ENCODE data around the gene PRKCSH.
"Not testable (repeated sequence)": the region's sequence is repeated elsewhere in the genome, so short reads cannot be mapped to it uniquely, and the experiment has no call there.

Gene PRKCSH

DNA sequence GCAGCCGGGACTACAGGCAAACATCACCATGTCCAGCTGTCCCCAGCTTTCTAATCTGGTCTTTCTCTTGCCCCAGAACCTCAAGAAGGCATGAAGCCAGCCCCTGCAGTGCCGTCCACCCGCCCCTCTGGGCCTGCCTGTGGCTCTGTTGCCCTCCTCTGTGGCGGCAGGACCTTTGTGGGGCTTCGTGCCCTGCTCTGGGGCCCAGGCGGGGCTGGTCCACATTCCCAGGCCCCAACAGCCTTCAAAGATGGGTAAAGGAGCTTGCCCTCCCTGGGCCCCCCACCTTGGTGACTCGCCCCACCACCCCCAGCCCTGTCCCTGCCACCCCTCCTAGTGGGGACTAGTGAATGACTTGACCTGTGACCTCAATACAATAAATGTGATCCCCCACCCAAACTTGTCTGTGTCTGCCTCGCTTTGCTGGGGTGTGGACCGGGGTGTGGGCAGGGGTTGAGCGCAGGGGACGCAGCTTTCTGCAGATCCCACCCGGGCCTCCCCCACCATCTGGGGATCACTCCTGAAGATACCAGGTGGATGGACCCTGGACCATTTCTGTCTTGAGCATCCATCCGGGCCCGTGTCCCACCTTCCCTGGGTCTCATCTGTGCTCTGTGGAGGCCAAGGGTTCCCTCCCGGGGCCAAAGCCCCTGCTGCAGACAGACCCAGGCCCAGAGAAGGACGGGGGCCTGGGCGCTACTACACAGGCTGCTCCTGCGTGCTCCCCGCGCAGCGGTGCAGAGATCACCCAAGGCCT, 15.3 kb downstream of the PRKCSH start:
- DNase-seq (ENCODE audit: low spot score): no peak

DNA sequence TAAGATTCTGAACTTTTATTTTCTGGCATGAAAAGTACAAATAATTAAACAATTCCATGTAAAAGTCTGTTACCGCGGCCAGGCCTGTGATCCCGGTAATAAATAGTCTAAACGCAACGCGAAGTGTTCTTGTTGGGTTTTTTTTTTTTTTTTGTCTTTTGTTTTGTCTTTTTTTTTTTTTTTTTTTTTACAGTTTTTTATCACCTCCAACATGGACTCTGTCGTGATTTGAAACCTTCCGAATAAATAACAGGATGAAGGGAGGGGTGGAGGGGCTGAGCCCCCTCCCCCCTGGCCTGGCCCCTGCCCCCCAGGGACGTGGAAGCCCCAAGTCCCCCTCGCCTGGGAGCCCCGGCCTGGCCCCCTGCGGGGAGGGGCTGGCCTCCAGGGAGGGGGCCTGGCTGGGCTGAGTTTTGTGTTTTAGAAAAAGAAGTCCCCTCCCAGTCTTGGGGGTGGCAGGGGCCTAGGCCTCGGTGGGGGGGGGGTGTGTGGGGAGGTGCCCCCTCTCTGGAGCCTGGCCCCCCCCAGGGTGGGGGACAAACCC, 16.0 kb downstream of the PRKCSH start:
- no peak for DNase-seq (ENCODE audit: low spot score)

DNA sequence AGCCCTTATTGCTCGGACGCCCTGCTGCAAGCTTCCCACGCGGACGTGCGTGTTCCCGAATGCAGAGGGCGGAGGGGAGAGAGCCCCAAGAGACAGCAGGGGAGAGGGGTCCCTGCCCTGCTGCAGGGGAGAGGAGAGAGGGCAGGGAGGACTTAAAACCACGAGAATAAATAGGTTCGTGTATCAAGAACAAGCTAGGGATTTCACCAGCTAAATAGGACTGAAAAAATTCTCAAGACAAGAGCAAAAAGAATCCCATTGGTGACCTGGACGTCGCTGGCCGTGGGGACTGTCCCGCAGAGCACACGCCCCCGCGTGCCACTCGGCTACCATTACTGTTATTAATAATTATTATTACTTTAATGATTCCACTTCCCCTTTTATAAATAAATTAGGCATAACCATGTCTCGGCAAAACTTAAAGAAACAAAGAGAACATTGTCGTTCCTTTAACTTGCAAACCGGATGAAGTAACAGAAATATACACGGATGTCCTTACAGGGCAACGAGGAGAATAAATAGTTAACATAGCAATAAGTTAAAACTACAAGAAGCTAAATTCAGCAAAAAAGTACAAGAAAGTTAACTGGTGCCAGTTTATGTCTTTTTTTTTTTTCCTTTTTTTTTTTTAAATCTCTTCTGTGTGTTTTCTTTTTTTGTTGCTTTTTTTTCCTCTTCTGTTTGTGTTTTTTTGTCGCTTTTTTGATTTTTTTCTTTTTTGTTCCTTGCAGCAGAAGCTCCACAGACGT, 16.6 kb downstream of the PRKCSH start:
- no peak for DNase-seq (ENCODE audit: low spot score)

DNA sequence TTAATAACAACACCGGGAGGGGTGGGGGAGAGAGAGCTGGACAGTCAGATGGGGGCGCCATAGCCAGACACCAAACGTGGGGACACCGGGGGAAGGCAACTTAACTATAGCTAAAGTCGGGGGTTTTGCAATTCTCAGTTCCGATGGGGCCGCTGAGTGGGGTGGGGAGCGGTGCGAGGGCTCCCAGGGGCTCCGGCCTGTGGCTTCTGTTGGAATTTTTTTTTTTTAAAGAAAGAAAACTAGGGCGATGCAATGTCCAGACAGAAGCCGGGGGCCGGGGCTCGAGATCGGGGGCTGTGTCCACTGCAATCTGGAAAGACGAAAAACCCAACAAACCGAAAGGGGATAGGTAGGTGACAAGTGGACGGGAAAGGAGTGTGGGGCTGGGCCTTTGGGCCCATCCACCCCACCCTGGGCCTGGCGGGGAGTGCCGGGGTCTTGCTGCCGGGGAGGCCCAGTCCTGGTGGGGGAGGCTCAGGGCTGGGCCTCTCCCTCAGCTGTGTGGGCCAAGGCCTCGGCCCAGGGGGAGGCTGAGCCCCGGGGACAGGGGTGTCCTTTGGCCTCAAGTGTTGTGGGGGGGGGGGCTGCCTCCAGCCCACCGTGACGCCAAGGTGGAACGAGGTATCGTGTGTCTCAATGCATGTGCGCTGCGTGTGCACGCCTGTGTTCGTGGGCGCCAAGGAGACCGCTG, 17.3 kb downstream of the PRKCSH start:
- no peak for DNase-seq (ENCODE audit: low spot score)

DNA sequence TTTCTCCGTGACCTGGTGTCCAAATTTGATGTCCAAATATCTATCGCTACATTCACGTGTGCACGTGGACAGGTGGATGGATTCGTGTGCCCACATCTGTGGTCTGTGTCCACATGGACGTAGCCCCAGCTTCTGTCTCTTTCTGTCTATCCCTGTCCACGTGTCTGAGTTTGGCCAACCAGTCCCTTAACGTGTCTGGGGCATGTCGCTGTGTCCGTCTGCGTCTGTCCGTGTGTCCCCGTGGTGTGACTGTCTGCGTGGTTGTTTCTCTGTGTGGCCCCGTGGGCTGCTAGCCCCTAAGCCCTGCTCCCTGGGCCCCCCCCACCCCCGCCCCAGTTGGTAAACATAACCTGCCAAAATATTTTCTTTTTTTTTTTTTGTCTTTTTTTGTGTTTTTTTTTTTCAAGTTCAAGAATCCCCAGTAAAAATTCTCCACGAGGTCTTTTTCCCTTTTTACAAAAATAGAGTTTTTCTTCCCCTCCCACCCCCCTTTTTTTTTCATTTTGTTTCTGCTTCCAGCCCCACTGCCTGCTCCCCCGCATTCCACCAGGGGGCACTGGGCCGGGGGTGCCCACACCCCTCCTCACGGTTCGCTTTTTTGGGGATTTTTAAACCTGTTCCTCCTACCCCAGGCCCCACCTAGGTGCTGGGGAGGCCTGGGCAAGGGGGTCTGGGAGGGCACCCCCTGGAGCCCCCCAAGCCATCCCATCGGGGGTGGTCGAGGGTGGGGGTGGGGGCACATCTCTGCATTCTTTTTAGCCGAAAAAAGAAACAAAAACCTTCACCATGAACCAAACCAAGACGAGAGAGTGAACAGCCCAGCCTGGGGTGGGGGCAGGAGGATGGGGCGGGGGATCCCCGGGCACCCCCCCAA, 18.3 kb downstream of the PRKCSH start:
- DNase-seq (ENCODE audit: low spot score): no peak

DNA sequence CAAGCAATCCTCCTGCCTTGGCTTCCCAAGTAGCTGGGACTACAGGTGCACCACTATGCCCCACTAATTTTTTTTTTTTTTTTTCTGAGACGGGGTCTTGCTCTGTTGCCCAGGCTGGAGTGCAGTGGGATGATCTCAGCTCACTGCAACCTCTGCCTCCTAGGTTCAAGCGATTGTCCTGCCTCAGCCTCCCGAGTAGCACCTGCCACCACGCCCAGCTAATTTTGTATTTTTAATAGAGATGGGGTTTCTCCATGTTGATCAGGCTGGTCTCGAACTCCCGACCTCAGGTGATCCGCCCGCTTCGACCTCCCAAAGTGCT, 19.8 kb downstream of the PRKCSH start:
- not testable (repeated sequence) for DNase-seq (ENCODE audit: low spot score)

DNA sequence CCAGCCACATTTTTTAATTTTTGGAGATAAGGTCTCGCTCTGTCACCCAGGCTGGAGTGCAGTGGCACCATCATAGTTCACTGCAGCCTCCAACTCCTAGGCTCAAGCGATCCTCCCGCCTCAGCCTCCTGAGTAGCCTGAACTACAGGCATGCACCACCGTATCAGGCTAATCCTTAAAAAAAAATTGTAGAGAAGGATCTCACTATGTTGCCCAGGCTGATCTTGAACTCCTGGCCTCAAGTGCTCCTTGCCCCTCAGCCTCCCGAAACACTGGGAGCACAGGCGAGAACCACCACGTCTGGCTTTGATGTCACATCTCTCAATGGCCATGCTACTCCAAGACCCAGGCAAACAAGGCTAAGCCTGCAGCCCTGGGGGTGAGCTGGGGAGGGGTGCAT, 21.2 kb downstream of the PRKCSH start:
- DNase-seq (ENCODE audit: low spot score): no peak

DNA sequence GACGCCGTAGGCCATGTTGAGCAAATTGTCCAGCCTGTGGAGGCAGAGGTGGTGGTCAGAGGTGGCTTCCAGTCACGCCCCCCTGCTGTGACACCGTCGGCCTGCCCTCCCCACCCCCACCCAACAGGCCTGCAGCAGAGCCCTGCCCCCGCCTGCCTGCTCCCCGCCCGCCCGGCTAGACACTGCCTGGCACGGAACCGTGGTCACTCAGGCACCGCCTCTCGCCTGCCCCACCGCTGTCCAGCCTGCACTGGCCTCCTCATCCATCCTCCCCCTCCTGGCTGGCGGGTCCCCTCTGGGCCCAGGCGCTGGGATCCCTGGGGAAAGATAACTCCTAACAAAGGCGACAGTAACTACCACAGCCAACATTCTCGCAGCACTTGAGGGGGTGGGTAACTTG, 21.7 kb downstream of the PRKCSH start:
- DNase-seq (ENCODE audit: low spot score): peak; percentile 65

DNA sequence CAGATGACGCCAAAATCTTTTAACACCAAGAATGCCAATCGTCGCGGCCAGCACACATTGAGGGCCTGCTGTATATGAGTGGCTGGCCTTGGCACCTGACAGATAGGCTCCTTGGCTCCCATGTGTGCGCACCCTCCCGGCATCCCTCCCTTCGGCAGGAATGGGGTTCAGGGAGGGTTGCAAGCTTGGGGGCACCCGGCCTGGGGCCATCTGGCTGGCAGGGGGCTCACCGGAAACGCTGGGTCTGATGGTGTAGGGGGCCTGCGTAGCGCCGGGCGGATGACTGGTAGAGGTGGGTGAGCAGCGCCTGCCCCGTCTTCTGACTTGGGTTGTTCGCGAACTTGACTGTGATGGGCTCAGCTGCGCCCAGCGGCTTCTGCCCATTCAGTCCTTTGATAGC, 22.4 kb downstream of the PRKCSH start:
- DNase-seq (ENCODE audit: low spot score): no peak

DNA sequence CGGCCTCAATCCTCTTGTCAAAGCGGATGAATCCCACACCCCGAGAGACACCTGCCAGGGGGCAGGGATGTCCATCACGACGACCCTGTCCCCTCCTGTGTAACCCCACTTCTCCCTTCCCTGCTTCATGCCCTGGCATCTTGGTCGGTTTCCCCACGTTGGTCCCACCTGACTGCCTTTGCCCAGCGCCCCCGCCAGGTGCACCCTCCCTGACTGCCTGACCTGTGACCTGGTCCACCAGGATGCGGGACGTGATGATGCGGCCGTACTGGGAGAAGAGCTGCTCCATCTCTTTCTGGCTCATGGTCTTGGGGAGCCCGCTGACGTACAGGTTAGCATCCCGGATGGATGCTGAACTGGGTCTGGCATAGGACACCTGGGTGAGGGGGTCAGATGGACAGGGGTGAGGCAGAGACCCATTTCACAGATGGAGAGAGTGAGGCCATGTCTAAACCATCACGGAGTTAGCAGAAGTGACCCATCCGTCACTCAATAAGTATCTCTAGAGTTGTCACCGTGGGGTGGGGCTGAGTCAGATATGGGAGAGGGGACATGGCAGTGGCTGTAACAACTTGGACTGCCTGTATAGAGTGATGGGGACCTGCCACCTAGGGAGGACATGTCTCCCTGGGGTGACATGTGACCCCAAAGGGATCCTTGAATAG, 22.9 kb downstream of the PRKCSH start:
- DNase-seq (ENCODE audit: low spot score): no peak

DNA sequence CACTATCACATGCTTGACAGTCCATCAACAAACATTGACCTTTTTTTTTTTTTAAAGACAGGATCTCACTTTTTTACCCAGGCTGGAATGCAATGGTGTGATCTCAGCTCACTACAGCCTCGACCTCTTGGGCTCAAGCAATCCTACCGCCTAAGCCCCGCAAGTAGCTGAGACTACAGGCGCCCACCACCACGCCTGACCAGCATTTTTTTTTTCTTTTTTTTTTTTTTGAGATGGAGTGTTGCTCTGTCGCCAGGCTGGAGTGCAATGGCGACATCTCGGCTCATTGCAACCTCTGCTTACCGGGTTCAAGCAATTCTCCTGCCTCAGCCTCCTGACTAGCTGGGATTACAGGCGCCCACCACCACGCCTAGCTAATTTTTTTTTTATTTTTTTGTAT, 23.5 kb downstream of the PRKCSH start:
- not testable (repeated sequence) for DNase-seq (ENCODE audit: low spot score)

DNA sequence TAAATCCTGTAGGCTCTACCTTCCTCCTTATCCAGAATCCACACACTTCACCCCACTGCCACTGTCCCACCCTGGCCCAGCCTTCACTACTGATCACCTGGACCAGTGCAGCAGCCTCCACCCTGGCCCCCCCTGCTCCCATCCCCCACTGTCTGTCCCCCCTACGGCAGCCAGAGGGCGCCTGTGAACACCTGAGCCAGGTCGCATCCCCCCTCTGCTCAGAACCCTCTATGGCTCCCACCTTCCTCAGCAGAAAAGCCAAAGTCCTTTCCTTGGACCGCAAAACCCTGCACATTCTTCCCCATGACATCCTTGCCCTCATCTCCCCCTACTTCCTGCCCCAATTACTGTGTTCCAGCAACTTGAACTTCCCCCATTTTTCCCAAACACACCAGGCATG, 24.8 kb downstream of the PRKCSH start:
- DNase-seq (ENCODE audit: low spot score): no peak

DNA sequence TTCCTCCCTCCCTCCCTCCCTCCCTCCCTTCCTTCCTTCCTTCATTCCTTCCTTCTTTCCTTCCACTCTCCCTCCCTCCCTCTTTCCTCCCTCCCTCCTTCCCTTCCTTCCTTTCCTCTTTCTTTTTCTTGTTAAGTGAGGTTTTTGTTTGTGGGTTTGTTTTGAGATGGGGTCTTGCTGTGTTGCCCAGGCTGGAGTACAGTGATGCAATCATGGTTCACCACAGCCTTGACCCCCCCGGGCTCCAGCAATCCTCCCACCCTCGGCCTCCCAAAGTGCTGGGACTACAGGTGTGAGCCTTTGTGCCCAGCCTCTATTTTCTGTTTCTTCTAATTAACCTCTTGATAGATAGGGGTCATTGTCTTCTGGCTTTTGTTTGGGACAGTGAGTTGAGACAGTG, 26.0 kb downstream of the PRKCSH start:
- DNase-seq (ENCODE audit: low spot score): no peak

DNA sequence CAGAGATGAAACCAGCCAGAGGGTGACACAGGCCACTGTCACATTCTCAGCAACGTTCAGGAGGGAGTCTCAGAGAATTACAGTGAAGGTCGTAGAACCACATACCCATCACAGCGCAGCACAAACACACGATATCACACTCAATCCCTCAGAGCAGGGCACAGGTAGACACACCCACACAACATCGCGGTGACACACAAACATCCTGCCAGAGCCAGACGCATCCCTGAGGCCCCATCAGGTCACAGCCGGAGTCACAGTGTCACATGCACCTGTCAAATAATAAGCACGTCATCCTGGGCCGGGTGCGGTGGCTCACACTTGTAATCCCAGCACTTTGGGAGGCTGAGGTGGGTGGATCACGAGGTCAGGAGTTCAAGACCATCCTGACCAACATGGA, 28.0 kb downstream of the PRKCSH start:
- no peak for DNase-seq (ENCODE audit: low spot score)

DNA sequence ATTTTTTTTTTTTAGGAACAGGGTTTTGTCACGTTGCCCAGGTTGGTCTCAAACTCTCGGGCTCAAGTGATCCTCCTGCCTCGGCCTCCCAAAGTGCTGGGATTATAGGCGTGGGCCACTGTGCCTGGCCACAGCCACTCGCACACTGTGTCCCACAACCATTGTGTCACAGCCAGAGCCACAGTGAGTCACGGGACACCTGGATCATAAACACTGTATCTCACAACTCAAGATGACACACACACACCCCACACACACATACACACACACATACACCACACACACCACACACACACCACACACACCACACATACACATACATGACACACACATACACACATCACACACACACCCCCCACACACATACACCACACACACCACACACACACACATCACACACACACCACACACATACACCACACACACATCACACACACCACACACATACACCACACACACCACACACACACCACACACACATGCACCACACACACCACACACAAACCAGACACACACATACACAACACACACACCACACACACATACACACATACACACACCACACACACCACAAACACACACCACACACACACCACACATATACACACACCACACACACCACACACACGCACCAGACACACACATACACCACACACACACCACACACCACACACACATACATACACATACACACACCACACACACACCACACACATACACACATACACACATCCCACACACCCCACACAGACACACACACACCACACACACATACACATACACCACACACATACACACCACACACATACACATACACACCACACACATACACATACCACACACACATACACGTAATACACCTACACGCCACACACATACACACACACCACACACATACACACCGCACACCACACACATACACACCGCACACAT, 29.2 kb downstream of the PRKCSH start:
- no peak for DNase-seq (ENCODE audit: low spot score)

DNA sequence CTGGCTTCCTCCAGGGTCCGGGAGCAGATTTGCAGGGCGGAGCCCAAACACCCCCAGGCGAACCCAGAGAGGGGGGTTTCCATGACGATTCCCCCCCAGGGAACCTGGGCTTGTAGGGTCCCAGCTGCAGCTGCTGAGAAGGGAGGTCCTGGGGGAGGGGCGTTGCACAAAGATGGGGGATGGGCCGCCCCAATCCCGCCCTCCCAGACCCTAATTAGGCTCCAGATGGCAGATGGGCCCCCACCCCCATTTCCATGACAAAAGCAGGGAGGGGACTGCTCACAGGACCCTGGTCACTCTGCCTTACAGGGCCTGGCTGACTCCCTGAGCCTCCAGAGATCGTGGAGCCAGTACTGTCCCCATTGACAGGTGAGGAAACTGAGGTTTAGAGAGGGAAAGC, 30.2 kb downstream of the PRKCSH start:
- DNase-seq (ENCODE audit: low spot score): no peak

DNA sequence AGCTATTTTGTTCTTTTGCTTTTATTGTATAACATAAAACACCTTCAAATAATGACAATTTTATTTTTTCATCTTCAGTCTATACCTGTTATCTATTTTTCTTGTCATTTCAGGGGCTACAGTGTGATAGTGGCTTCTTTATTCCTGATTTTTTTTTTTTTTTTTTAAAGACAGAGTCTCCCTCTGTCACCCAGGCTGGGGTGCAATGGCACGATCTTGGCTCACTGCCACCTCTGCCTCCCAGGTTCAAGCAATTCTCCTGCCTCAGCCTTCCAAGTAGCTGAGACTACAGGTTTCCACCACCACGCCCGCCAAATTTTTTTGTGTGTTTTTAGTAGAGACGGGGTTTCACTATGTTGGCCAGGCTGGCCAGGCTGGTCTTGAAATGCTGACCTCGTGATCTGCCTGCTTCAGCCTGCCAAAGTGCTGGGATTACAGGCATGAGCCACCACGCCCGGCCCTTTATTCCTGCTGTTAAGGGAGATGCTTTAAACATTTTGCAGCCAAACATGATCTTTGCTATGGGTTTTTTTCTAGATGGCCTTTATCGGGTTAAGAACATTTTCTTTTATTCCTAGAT, 32.9 kb downstream of the PRKCSH start:
- not testable (repeated sequence) for DNase-seq (ENCODE audit: low spot score)

DNA sequence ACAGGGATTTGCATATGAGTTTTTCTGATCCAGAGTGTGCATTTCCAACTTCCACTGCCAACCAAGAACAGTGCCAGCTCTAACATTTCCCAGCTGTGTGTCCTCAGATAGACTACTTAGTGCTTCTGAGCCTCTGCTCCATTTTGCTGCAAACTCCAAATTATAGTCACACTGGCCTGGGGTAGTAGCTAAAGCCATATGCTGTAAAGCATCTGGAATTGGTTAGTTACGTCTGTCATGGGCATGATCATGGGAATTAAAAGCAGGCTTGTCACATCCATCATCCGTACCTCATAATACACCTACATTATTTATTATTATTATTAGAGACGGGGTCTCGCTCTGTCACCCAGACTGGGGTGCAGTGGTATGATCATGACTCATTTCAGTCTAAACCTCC, 38.3 kb downstream of the PRKCSH start:
- no peak for DNase-seq (ENCODE audit: low spot score)

DNA sequence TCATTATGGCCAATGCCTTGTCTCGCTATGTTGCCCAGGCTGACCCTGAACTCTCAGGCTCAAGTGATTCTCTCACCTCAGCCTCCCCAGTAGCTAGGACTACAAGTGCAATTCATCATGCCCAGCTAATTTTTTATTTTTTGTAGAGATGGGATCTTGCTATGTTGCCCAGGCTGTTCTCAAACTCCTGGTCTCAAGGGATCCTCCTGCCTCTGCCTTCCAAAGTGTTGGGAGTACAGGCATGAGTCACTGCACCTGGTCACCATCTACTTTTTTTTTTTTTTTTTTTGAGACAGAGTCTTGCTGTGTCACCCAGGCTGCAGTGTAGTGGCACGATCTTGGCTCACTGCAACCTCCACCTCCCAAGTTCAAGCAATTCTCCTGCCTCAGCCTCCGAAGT, 39.9 kb downstream of the PRKCSH start:
- DNase-seq (ENCODE audit: low spot score): not testable (repeated sequence)

DNA sequence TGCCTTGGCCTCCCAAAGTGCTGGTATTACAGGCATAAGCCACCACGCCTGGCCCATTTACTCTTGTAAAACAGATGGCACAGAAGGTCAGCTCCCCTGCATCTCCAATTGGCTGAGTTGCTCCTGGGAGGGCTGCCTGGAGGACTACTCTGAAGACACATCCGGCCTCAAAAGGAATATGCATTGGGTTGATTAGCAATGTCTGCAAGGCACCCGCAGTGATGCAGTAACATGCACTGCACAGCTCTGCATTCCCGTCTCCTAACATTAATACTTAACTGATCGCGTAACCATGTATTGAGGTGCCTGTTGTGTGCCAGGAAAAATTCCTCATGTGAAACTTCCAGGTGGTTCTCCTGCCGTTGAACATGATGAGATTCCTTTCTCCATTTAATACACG, 40.4 kb downstream of the PRKCSH start:
- DNase-seq (ENCODE audit: low spot score): no peak
